GM18508 (cell line): ENCODE results near the gene DAD1.
"Not testable (repeated sequence)": the region's sequence is repeated elsewhere in the genome, so short reads cannot be mapped to it uniquely, and the experiment has no call there.

Source experiments
- ATAC-seq: cut with Tn5 transposase; IDR thresholded peaks from one replicate; pipeline ENCODE4 v1.9.1; 2021; ENCODE audit warnings: moderate number of reproducible peaks; ENCODE audit not compliant: insufficient read depth, unreplicated experiment

The DAD1 gene

GRCh38 chr14:22600027-22600426 is 11.0 kb upstream of the DAD1 start:
- ATAC-seq = no peak

- ATAC-seq = no peak
Observed at GRCh38 chr14:22599349-22599748, 10.3 kb upstream of the DAD1 start.

GRCh38 chr14:22598896-22599244 is 9.8 kb upstream of the DAD1 start:
- no peak for ATAC-seq

- no peak for ATAC-seq
Observed at GRCh38 chr14:22598099-22598895, 9.3 kb upstream of the DAD1 start, which contains the start of gene ABHD4. Gene ABHD4 (plus strand): TSS chr14:22598300. CDS start chr14:22598307, 7 bp downstream.

GRCh38 chr14:22597771-22598098 is 8.7 kb upstream of the DAD1 start:
- no peak for ATAC-seq

- ATAC-seq = no peak
Observed at GRCh38 chr14:22597265-22597664, 8.2 kb upstream of the DAD1 start.

GRCh38 chr14:22596354-22596879 is 7.4 kb upstream of the DAD1 start:
- ATAC-seq = no peak

GRCh38 chr14:22594156-22594716 is 5.2 kb upstream of the DAD1 start:
- no peak for ATAC-seq

- ATAC-seq = no peak
Observed at GRCh38 chr14:22593601-22594000, 4.6 kb upstream of the DAD1 start.

- ATAC-seq = no peak
Observed at GRCh38 chr14:22593189-22593588, 4.2 kb upstream of the DAD1 start.

GRCh38 chr14:22588526-22589095 is 413 bp downstream of the DAD1 start:
- ATAC-seq = no peak

GRCh38 chr14:22587677-22588422 is 1.2 kb downstream of the DAD1 start:
- ATAC-seq = not testable (repeated sequence)

GRCh38 chr14:22587247-22587646 is 1.8 kb downstream of the DAD1 start:
- ATAC-seq = no peak

GRCh38 chr14:22583994-22584393 is 5.0 kb downstream of the DAD1 start:
- ATAC-seq = no peak

- ATAC-seq = no peak
Observed at GRCh38 chr14:22580625-22581024, 8.4 kb downstream of the DAD1 start.

GRCh38 chr14:22579881-22580280 is 9.1 kb downstream of the DAD1 start:
- no peak for ATAC-seq

GRCh38 chr14:22579236-22579635 is 9.8 kb downstream of the DAD1 start:
- ATAC-seq = no peak

GRCh38 chr14:22577334-22577908 is 11.6 kb downstream of the DAD1 start:
- ATAC-seq = no peak

GRCh38 chr14:22573804-22574203 is 15.2 kb downstream of the DAD1 start:
- no peak for ATAC-seq

- no peak for ATAC-seq
Observed at GRCh38 chr14:22572562-22573058, 16.4 kb downstream of the DAD1 start.
